Smooth muscle cell (in vitro differentiated cells): ENCODE data around the gene SPAG16. TPM values are rescaled to one million over a fixed set of nuclear protein-coding genes. Genes with fewer than 3 reads are reported as not detected.
A peak's percentile ranks its signal among the peaks of the same experiment; 100 is the strongest.

Source experiments
- DNase-seq: peaks from one replicate; lab custom pipeline; 2025; ENCODE audit not compliant: unreplicated experiment; lab: John Stamatoyannopoulos, UW
- H2AFZ ChIP-seq: fragments of 200-600 bp; sonication (generic); 2 replicates; pipeline ENCODE4 v1.6.0; 2016; ENCODE audit warnings: antibody characterized with exemption, low read depth, mild to moderate bottlenecking
- H3F3A ChIP-seq: fragments of 200-600 bp; sonication (generic); 2 replicates; pipeline ENCODE4 v1.6.0; 2017; ENCODE audit warnings: antibody characterized with exemption, low read depth
- H3K27ac ChIP-seq: fragments of 200-600 bp; sonication (generic); 2 replicates; pipeline ENCODE4 v1.5.1; 2016; ENCODE audit warnings: low read depth, mild to moderate bottlenecking
- H3K27me3 ChIP-seq: fragments of 200-600 bp; sonication (generic); 2 replicates; pipeline ENCODE4 v1.6.1; 2016; ENCODE audit warnings: low read depth, mild to moderate bottlenecking
- H3K36me3 ChIP-seq: fragments of 200-600 bp; sonication (generic); 2 replicates; pipeline ENCODE4 v1.5.1; 2016; ENCODE audit warnings: low read depth
- H3K4me1 ChIP-seq: fragments of 200-600 bp; sonication (generic); 2 replicates; pipeline ENCODE4 v1.5.1; 2016; ENCODE audit warnings: low read depth
- H3K4me2 ChIP-seq: fragments of 200-600 bp; sonication (generic); 2 replicates; pipeline ENCODE4 v1.6.0; 2016; ENCODE audit warnings: mild to moderate bottlenecking
- H3K4me3 ChIP-seq: fragments of 200-600 bp; sonication (generic); 2 replicates; pipeline ENCODE4 v1.5.1; 2016; ENCODE audit warnings: mild to moderate bottlenecking
- H3K79me2 ChIP-seq: fragments of 200-600 bp; sonication (generic); 2 replicates; pipeline ENCODE4 v1.6.0; 2016; ENCODE audit warnings: low read depth, mild to moderate bottlenecking
- H3K9ac ChIP-seq: fragments of 200-600 bp; sonication (generic); 2 replicates; pipeline ENCODE4 v1.6.0; 2016; ENCODE audit warnings: low read depth
- H3K9me3 ChIP-seq: fragments of 200-600 bp; sonication (generic); replicated peaks from 2 replicates; pipeline ENCODE4 v1.5.1; 2016; ENCODE audit warnings: low read depth
- H4K20me1 ChIP-seq: fragments of 200-600 bp; sonication (generic); 2 replicates; pipeline ENCODE4 v1.6.0; 2016; ENCODE audit warnings: low read depth
- CTCF ChIP-seq: fragments of 200-600 bp; sonication (generic); IDR thresholded peaks from 2 replicates; pipeline ENCODE4 v1.5.1; 2017; ENCODE audit warnings: borderline replicate concordance, mild to moderate bottlenecking, antibody characterized with exemption; ENCODE audit not compliant: insufficient read depth, poor library complexity, severe bottlenecking
- WGBS: methylation state at CpG from one replicate; pipeline ENCODE4 v1.1.7; 2016; ENCODE audit warnings: low lambda C conversion rate; 5-methylcytosine and 5-hydroxymethylcytosine counted together
- polyA plus RNA-seq: library from polyadenylated mRNA; unstranded; fragments of >200 nt; fragmentation: Nextera tagmentation; extraction: Ambion mirVana; gene quantifications from 2 replicates; pipeline ENCODE4 v1.2.1, GENCODE V29; 2016
- total RNA-seq: library from RNA; depleted of rRNA; stranded (reverse); fragments of >200 nt; gene quantifications from 2 replicates; pipeline ENCODE4 v1.2.3, GENCODE V29; 2014

The SPAG16 gene
- total and polyA plus RNA-seq, 2 experiments from 2014 or later = 32.1 to 40.6 TPM

GRCh38 chr2:213247566-213247965 is 36.7 kb upstream of the SPAG16 start:
- no peak overlapping the region for H3K27ac ChIP-seq
- no peak overlapping the region for H3K9ac ChIP-seq
- 81% methylated on average over 4 of the region's 4 CpGs for WGBS
- H4K20me1 ChIP-seq = no peaks in the 10 kb centered on the region
- peaks cover 9% of the 10 kb centered on the region for H3K4me1 ChIP-seq
- no peaks in the 10 kb centered on the region for H3K9me3 ChIP-seq
- no peaks in the 10 kb centered on the region for H3F3A ChIP-seq
- TF ChIP-seq CTCF = no peak
- H3K79me2 ChIP-seq = no peaks in the 10 kb centered on the region
- no peak overlapping the region for H3K4me3 ChIP-seq
- no peak overlapping the region for H2AFZ ChIP-seq
- H3K27me3 ChIP-seq = no peaks in the 10 kb centered on the region
- DNase-seq = no peak
- no peaks in the 10 kb centered on the region for H3K36me3 ChIP-seq
- H3K4me2 ChIP-seq = no peak overlapping the region

GRCh38 chr2:213248637-213249036 is 35.6 kb upstream of the SPAG16 start:
- Histone ChIP-seq H3K27ac (peak overlapping the region; percentile 22), H3K9me3 (no peaks in the 10 kb centered on the region), H3K79me2 (no peaks in the 10 kb centered on the region), H3K4me3 (no peak overlapping the region), H3F3A (no peaks in the 10 kb centered on the region), H4K20me1 (no peaks in the 10 kb centered on the region), H3K9ac (peak overlapping the region; percentile 1), H3K36me3 (no peaks in the 10 kb centered on the region), H3K4me2 (no peak overlapping the region), H3K27me3 (no peaks in the 10 kb centered on the region), H2AFZ (no peak overlapping the region), H3K4me1 (peaks cover 15% of the 10 kb centered on the region)
- no peak for DNase-seq
- no peak for TF ChIP-seq CTCF
- WGBS = 87% methylated on average over 4 of the region's 4 CpGs

GRCh38 chr2:213249502-213249901 is 34.8 kb upstream of the SPAG16 start:
- Histone ChIP-seq H3K9ac (no peak overlapping the region), H3K4me3 (no peak overlapping the region), H3K36me3 (no peaks in the 10 kb centered on the region), H4K20me1 (no peaks in the 10 kb centered on the region), H3K4me2 (no peak overlapping the region), H3K9me3 (no peaks in the 10 kb centered on the region), H3K27me3 (no peaks in the 10 kb centered on the region), H3K27ac (peak overlapping the region; percentile 24), H3F3A (no peaks in the 10 kb centered on the region), H3K4me1 (peaks cover 15% of the 10 kb centered on the region), H2AFZ (no peak overlapping the region), H3K79me2 (no peaks in the 10 kb centered on the region)
- no peak for DNase-seq
- TF ChIP-seq CTCF = no peak
- WGBS = 72% methylated on average over 6 of the region's 6 CpGs

GRCh38 chr2:213251618-213252017 is 32.6 kb upstream of the SPAG16 start:
- Histone ChIP-seq H2AFZ (peak overlapping the region; percentile 46), H3K4me1 (peaks cover 15% of the 10 kb centered on the region), H4K20me1 (no peaks in the 10 kb centered on the region), H3K4me2 (peak overlapping the region; percentile 81), H3K27ac (no peak overlapping the region), H3K36me3 (no peaks in the 10 kb centered on the region), H3K9me3 (no peaks in the 10 kb centered on the region), H3F3A (no peaks in the 10 kb centered on the region), H3K27me3 (no peaks in the 10 kb centered on the region), H3K4me3 (peak overlapping the region; percentile 8), H3K9ac (no peak overlapping the region), H3K79me2 (no peaks in the 10 kb centered on the region)
- no peak for DNase-seq
- WGBS = 31% methylated on average over 3 of the region's 3 CpGs
- TF ChIP-seq CTCF = peak; percentile 74
